Prostate gland (tissue), 2 donors: ENCODE results near the gene EIF4B.

Experiments
- CTCF ChIP-seq, 4 experiments: fragments of 200-600 bp in 2 of 4; fragments of 450-650 bp in 2 of 4; sonication (generic) in 2 of 4; IDR thresholded peaks; 1 replicate in 3 of 4; 2 replicates in 1 of 4; pipeline ENCODE4 v1.5.1; 2016 to 2019; ENCODE audit warnings: antibody characterized with exemption in 4 of 4, mild to moderate bottlenecking in 2 of 4, moderate library complexity in 2 of 4
- POLR2A ChIP-seq: fragments of 450-650 bp; IDR thresholded peaks from one replicate; pipeline ENCODE4 v1.6.1; 2016; ENCODE audit warnings: antibody characterized with exemption, mild to moderate bottlenecking

GRCh38 chr12:52956987-52957386 is 49.3 kb upstream of the EIF4B start:
- TF ChIP-seq CTCF (IDR thresholded peaks at IDR 0.05) (no peak), POLR2A (no peak)
